Prostate gland (tissue), 2 donors: Measurements from ENCODE around the gene CNIH1. TPM values are rescaled to one million over a fixed set of nuclear protein-coding genes. Genes with fewer than 3 reads are reported as not detected.

Source experiments
- DNase-seq: peaks from one replicate; pipeline ENCODE4 v3.0.0-alpha.2; 2019; ENCODE audit warnings: low spot score
- H3K27ac ChIP-seq, 2 donors: fragments of 200-600 bp; sonication (generic); 2 replicates each; pipeline ENCODE4 v1.5.1; 2017 to 2019
- H3K27me3 ChIP-seq: fragments of 200-600 bp; sonication (generic); replicated peaks from 2 replicates; pipeline ENCODE4 v1.5.1; 2019; ENCODE audit not compliant: insufficient read depth
- H3K36me3 ChIP-seq, 2 donors: fragments of 200-600 bp; sonication (generic); 1 replicate in 1 of 2; 2 replicates in 1 of 2; pipeline versions ENCODE4 v1.5.1 to v1.8.1; 2017 to 2019
- H3K4me1 ChIP-seq: fragments of 200-600 bp; sonication (generic); replicated peaks from 2 replicates; pipeline ENCODE4 v1.5.1; 2019
- H3K4me3 ChIP-seq, 2 donors: fragments of 200-600 bp; sonication (generic); 2 replicates each; pipeline ENCODE4 v1.5.1; 2017 to 2019
- H3K9me3 ChIP-seq: fragments of 200-600 bp; sonication (generic); 2 replicates; pipeline ENCODE4 v1.5.1; 2017
- CTCF ChIP-seq, 4 experiments: fragments of 200-600 bp in 2 of 4; fragments of 450-650 bp in 2 of 4; sonication (generic) in 2 of 4; IDR thresholded peaks; 1 replicate in 3 of 4; 2 replicates in 1 of 4; pipeline ENCODE4 v1.5.1; 2016 to 2019; ENCODE audit warnings: antibody characterized with exemption in 4 of 4, mild to moderate bottlenecking in 2 of 4, moderate library complexity in 2 of 4
- POLR2A ChIP-seq: fragments of 450-650 bp; IDR thresholded peaks from one replicate; pipeline ENCODE4 v1.6.1; 2016; ENCODE audit warnings: antibody characterized with exemption, mild to moderate bottlenecking
- POLR2AphosphoS5 ChIP-seq: sonication (generic); formaldehyde crosslinking; IDR thresholded peaks from one replicate; pipeline ENCODE4 v1.6.1; 2017; ENCODE audit warnings: antibody characterized with exemption
- WGBS: methylation state at CpG from one replicate; pipeline ENCODE4 v1.1.5; 2018; 5-methylcytosine and 5-hydroxymethylcytosine counted together
- intact Hi-C: fragments of 100-400 bp; cut with DNase I; formaldehyde crosslinking; loops from one replicate; pipeline ENCODE4 v1.14.2; 2022
- total RNA-seq, 2 donors: library from RNA; depleted of rRNA; stranded (reverse); fragments of >200 nt; gene quantifications; one replicate each; pipeline ENCODE4 v1.1.0, GENCODE V29; 2016

Gene CNIH1
- total RNA-seq, 2 donors from 2014 or later: 113 to 193 TPM

GRCh38 chr14:54451961-54452360 is 10.8 kb upstream of the CNIH1 start:
- Histone ChIP-seq H3K4me3 (no peak overlapping the region), H3K9me3 (no peaks in the 10 kb centered on the region), H3K27me3 (no peaks in the 10 kb centered on the region), H3K4me1 (no peaks in the 10 kb centered on the region), H3K27ac (no peak overlapping the region), H3K36me3 (no peaks in the 10 kb centered on the region)
- 92% methylated on average over 3 of the region's 3 CpGs for WGBS
- intact Hi-C loops: no loop called here
- no peak for DNase-seq
- no peak for TF ChIP-seq POLR2AphosphoS5
- TF ChIP-seq POLR2A: no peak

- no peak for TF ChIP-seq POLR2AphosphoS5
- TF ChIP-seq CTCF (IDR thresholded peaks at IDR 0.05): no peak
- TF ChIP-seq POLR2A: no peak
Observed at GRCh38 chr14:54451121-54451601, 10.0 kb upstream of the CNIH1 start.

GRCh38 chr14:54450535-54450934 is 9.4 kb upstream of the CNIH1 start:
- no peak for DNase-seq
- Histone ChIP-seq H3K27me3 (no peaks in the 10 kb centered on the region), H3K4me3 (no peak overlapping the region), H3K36me3 (no peaks in the 10 kb centered on the region), H3K4me1 (no peaks in the 10 kb centered on the region), H3K9me3 (no peaks in the 10 kb centered on the region), H3K27ac (no peak overlapping the region)
- 18% methylated on average over 3 of the region's 3 CpGs for WGBS
- TF ChIP-seq POLR2A (no peak), POLR2AphosphoS5 (no peak)
- intact Hi-C loops: no loop called here

More at GRCh38 chr14:54451121-54451601, 10.0 kb upstream of the CNIH1 start:
- no peak overlapping the region for H3K27ac ChIP-seq
- 75% methylated on average over 7 of the region's 7 CpGs for WGBS
- no peak for DNase-seq
- intact Hi-C loops: no loop called here
- no peaks in the 10 kb centered on the region for H3K36me3 ChIP-seq
- no peak overlapping the region for H3K4me3 ChIP-seq
- H3K4me1 ChIP-seq: no peaks in the 10 kb centered on the region
- H3K9me3 ChIP-seq: no peaks in the 10 kb centered on the region
- no peaks in the 10 kb centered on the region for H3K27me3 ChIP-seq

GRCh38 chr14:54447231-54447692 is 6.1 kb upstream of the CNIH1 start:
- 92% methylated on average over 8 of the region's 8 CpGs for WGBS
- TF ChIP-seq POLR2A (no peak), POLR2AphosphoS5 (no peak), CTCF (IDR thresholded peaks at IDR 0.05) (no peak)

GRCh38 chr14:54446161-54446693 is 5.1 kb upstream of the CNIH1 start:
- H3K27ac ChIP-seq: peak overlapping the region in 1 of 2 donors; percentile 25
- H3K27me3 ChIP-seq: no peaks in the 10 kb centered on the region
- 7% methylated on average over 5 of the region's 5 CpGs for WGBS
- no peak overlapping the region for H3K4me3 ChIP-seq
- H3K36me3 ChIP-seq: no peaks in the 10 kb centered on the region
- intact Hi-C loops: no loop called here
- peak; percentile 31 for TF ChIP-seq POLR2AphosphoS5
- no peak for TF ChIP-seq POLR2A
- H3K4me1 ChIP-seq: no peaks in the 10 kb centered on the region
- DNase-seq: peak; percentile 30
- no peaks in the 10 kb centered on the region for H3K9me3 ChIP-seq

More at GRCh38 chr14:54447231-54447692, 6.1 kb upstream of the CNIH1 start:
- H3K27ac ChIP-seq: no peak overlapping the region
- no peaks in the 10 kb centered on the region for H3K27me3 ChIP-seq
- H3K4me3 ChIP-seq: no peak overlapping the region
- H3K9me3 ChIP-seq: no peaks in the 10 kb centered on the region
- H3K4me1 ChIP-seq: no peaks in the 10 kb centered on the region
- H3K36me3 ChIP-seq: no peaks in the 10 kb centered on the region
- no peak for DNase-seq
- intact Hi-C loops: no loop called here

GRCh38 chr14:54444681-54445080 is 3.5 kb upstream of the CNIH1 start:
- H3K4me1 ChIP-seq: peaks cover 3% of the 10 kb centered on the region
- H3K9me3 ChIP-seq: no peaks in the 10 kb centered on the region
- H3K27me3 ChIP-seq: no peaks in the 10 kb centered on the region
- DNase-seq: no peak
- 72% methylated on average over 7 of the region's 7 CpGs for WGBS
- H3K36me3 ChIP-seq: no peaks in the 10 kb centered on the region
- TF ChIP-seq POLR2A (no peak), CTCF (IDR thresholded peaks at IDR 0.05) (no peak), POLR2AphosphoS5 (no peak)
- H3K27ac ChIP-seq: no peak overlapping the region
- intact Hi-C loops: no loop called here
- no peak overlapping the region for H3K4me3 ChIP-seq
